HCT116 (cell line): Measurements from ENCODE around the gene MACIR. TPM values are rescaled to one million over a fixed set of nuclear protein-coding genes. Genes with fewer than 3 reads are reported as not detected.

Experiments used
- ATAC-seq: fragments of 200-7000 bp; cut with Tn5 transposase; 2 replicates; pipeline ENCODE4 v1.9.1; 2020; ENCODE audit warnings: mild to moderate bottlenecking, moderate library complexity
- BruUV-seq: library from RNA; stranded (reverse); fragments of 400-500 nt; replicated peaks from 2 replicates; lab custom pipeline; 2021; lab: Mats Ljungman, UMichigan
- CTCF ChIA-PET: fragments of 300-600 bp; sonication (Branson Sonifier 250); formaldehyde crosslinking; loops from one replicate; lab custom pipeline; 2021; ENCODE audit warnings: antibody characterized with exemption; lab: Charles Lee
- POLR2A ChIA-PET: fragments of 300-600, 350-600 bp; sonication (Branson Sonifier 250); formaldehyde crosslinking; loops from one replicate; lab custom pipeline; 2021; ENCODE audit warnings: antibody characterized with exemption; lab: Charles Lee
- RAD21 ChIA-PET, 2 experiments: fragments of 300-600 bp; sonication (Branson Sonifier 250); formaldehyde crosslinking; loops; one replicate each; lab custom pipeline; 2023; ENCODE audit warnings: low total read pairs in 2 of 2; ENCODE audit not compliant: uncharacterized antibody in 2 of 2, unreplicated experiment in 2 of 2, low non-redundant PET in 1 of 2; lab: Charles Lee
- DNase-seq: peaks from one replicate; pipeline ENCODE4 v3.0.0-alpha.2; 2010; ENCODE audit warnings: low read depth, low spot score
- H2AFZ ChIP-seq: fragments of 200-600 bp; shearing (Covaris generic), sonication (generic); 2 replicates; pipeline ENCODE4 v1.6.1; 2017; ENCODE audit warnings: low read depth, mixed run types, mixed read lengths, antibody characterized with exemption, low read length; ENCODE audit not compliant: poor library complexity, severe bottlenecking
- H3K27ac ChIP-seq: 2 replicates; pipeline ENCODE4 v1.5.1; 2012; ENCODE audit warnings: low read depth, low read length
- H3K27me3 ChIP-seq: fragments of 200-600 bp; sonication (generic); 2 replicates; pipeline ENCODE4 v1.6.1; 2016; ENCODE audit warnings: mixed run types, low read length, mixed read lengths; ENCODE audit not compliant: insufficient read depth
- H3K36me3 ChIP-seq, 2 experiments: fragments of 200-500 bp in 1 of 2; fragments of 200-600 bp in 1 of 2; sonication (Bioruptor generic) in 1 of 2; sonication (generic) in 1 of 2; 2 replicates each; pipeline versions ENCODE4 v1.5.1 to v1.6.1; 2014 to 2016; ENCODE audit warnings: low read length in 2 of 2, inconsistent platforms in 1 of 2, mixed read lengths in 1 of 2, mixed run types in 1 of 2; ENCODE audit not compliant: insufficient read depth in 2 of 2, control insufficient read depth in 1 of 2
- H3K4me1 ChIP-seq, 2 experiments: fragments of 200-600 bp in 1 of 2; sonication (generic) in 1 of 2; 2 replicates each; pipeline versions ENCODE4 v1.5.1 to v1.6.1; 2012 to 2017; ENCODE audit warnings: low read length in 2 of 2, inconsistent platforms in 1 of 2, mild to moderate bottlenecking in 1 of 2, mixed read lengths in 1 of 2, mixed run types in 1 of 2, moderate library complexity in 1 of 2; ENCODE audit not compliant: insufficient read depth in 2 of 2, control insufficient read depth in 1 of 2
- H3K4me2 ChIP-seq: fragments of 200-600 bp; sonication (generic); 2 replicates; pipeline ENCODE4 v1.6.1; 2017; ENCODE audit warnings: mixed run types, low read length, mixed read lengths
- H3K4me3 ChIP-seq, 2 experiments: fragments of 200-600 bp in 1 of 2; sonication (generic) in 1 of 2; replicated peaks in 1 of 2; 2 replicates each; pipeline ENCODE4 v1.5.1; 2011 to 2016; ENCODE audit warnings: low read length in 2 of 2, control low read depth in 1 of 2, low read depth in 1 of 2, mild to moderate bottlenecking in 1 of 2, mixed read lengths in 1 of 2, mixed run types in 1 of 2
- H3K79me2 ChIP-seq: fragments of 200-600 bp; sonication (generic); 2 replicates; pipeline ENCODE4 v1.6.1; 2017; ENCODE audit warnings: mild to moderate bottlenecking, mixed run types, low read length, moderate library complexity, mixed read lengths; ENCODE audit not compliant: insufficient read depth
- H3K9ac ChIP-seq: fragments of 200-600 bp; sonication (generic); 2 replicates; pipeline ENCODE4 v1.6.1; 2016; ENCODE audit warnings: low read length, mixed read lengths
- H3K9me2 ChIP-seq: fragments of 200-600 bp; sonication (generic), shearing (Covaris generic); 2 replicates; pipeline ENCODE4 v1.6.1; 2017; ENCODE audit warnings: mixed run types, mild to moderate bottlenecking, moderate library complexity; ENCODE audit not compliant: insufficient read depth
- H3K9me3 ChIP-seq, 2 experiments: fragments of 200-500 bp in 1 of 2; fragments of 200-600 bp in 1 of 2; sonication (Bioruptor generic) in 1 of 2; sonication (generic) in 1 of 2; 2 replicates each; pipeline ENCODE4 v1.6.1; 2014 to 2017; ENCODE audit warnings: low read length in 2 of 2, mixed read lengths in 2 of 2, inconsistent platforms in 1 of 2, low read depth in 1 of 2, mild to moderate bottlenecking in 1 of 2, mixed run types in 1 of 2, moderate library complexity in 1 of 2; ENCODE audit not compliant: control insufficient read depth in 1 of 2, insufficient read depth in 1 of 2
- H4K20me1 ChIP-seq: fragments of 200-600 bp; sonication (generic), shearing (Covaris generic); 2 replicates; pipeline ENCODE4 v1.6.1; 2017; ENCODE audit warnings: mixed run types, mild to moderate bottlenecking, moderate library complexity; ENCODE audit not compliant: insufficient read depth
- CEBPB ChIP-seq: IDR thresholded peaks from 2 replicates; pipeline ENCODE4 v1.6.1; 2012; ENCODE audit warnings: low read depth
- EZH2 ChIP-seq: fragments of 200-600 bp; sonication (generic); IDR thresholded peaks from 2 replicates; pipeline ENCODE4 v1.6.1; 2017; ENCODE audit warnings: antibody characterized with exemption, mixed run types
- EZH2phosphoT487 ChIP-seq: fragments of 200-600 bp; IDR thresholded peaks from 2 replicates; pipeline ENCODE4 v1.6.1; 2018; ENCODE audit warnings: antibody characterized with exemption, borderline replicate concordance
- POLR2A ChIP-seq: IDR thresholded peaks from 2 replicates; pipeline ENCODE4 v1.7.0; 2011; ENCODE audit warnings: borderline replicate concordance; ENCODE audit not compliant: insufficient read depth, insufficient read length; ENCODE audit errors: extremely low read depth
- POLR2AphosphoS5 ChIP-seq: IDR thresholded peaks from 2 replicates; pipeline ENCODE4 v1.6.1; 2011; ENCODE audit warnings: mild to moderate bottlenecking, low read depth, low read length, moderate library complexity
- REST ChIP-seq: IDR thresholded peaks from 2 replicates; pipeline ENCODE4 v1.6.1; 2012; ENCODE audit warnings: low read depth
- ZFX ChIP-seq: fragments of 450-650 bp; IDR thresholded peaks from 2 replicates; pipeline ENCODE4 v1.6.1; 2017
- ZNF274 ChIP-seq: fragments of 200-500 bp; sonication (Bioruptor generic); IDR thresholded peaks from 2 replicates; pipeline ENCODE4 v1.6.1; 2014; ENCODE audit warnings: mild to moderate bottlenecking, low read depth, low read length, inconsistent platforms
- intact Hi-C: fragments of 100-400 bp; cut with micrococcal nuclease; formaldehyde crosslinking; loops from 2 replicates; pipeline ENCODE4 v1.10.0; 2022
- total RNA-seq: library from RNA; stranded (reverse); gene quantifications from one replicate; pipeline ENCODE4 v1.2.1, GENCODE V29; 2021; ENCODE audit not compliant: unreplicated experiment
- TF ChIP-seq, protein P1 (sequence below), 3 experiments: fragments of 200-600 bp in 1 of 3; sonication (generic) in 1 of 3; IDR thresholded peaks in 2 of 3; conservative IDR thresholded peaks in 1 of 3; 2 replicates each; pipeline ENCODE4 v1.5.1; 2012 to 2017; ENCODE audit warnings: low read depth in 2 of 3, low read length in 2 of 3, antibody characterized with exemption in 1 of 3, borderline replicate concordance in 1 of 3, control low read depth in 1 of 3, mild to moderate bottlenecking in 1 of 3, mixed read lengths in 1 of 3, mixed run types in 1 of 3, moderate library complexity in 1 of 3; ENCODE audit not compliant: insufficient read depth in 1 of 3
- TF ChIP-seq, protein P2 (sequence below): IDR thresholded peaks from 2 replicates; pipeline ENCODE4 v1.6.1; 2011; ENCODE audit warnings: mild to moderate bottlenecking, low read length, moderate library complexity; ENCODE audit not compliant: insufficient replicate concordance; ENCODE audit errors: extremely low read depth

MACIR gene
- total RNA-seq, 1 experiment from 2014 or later, result 10.4 TPM

- RAD21 ChIA-PET, result no interaction called here
- no peaks in the 10 kb centered on the region for H3K36me3 ChIP-seq
- H3K9ac ChIP-seq, result peak overlapping the region; percentile 86
- H3K4me3 ChIP-seq, result peak overlapping the region; percentile 75 to 86
- H3K27ac ChIP-seq, result peak overlapping the region; percentile 89
- H3K4me1 ChIP-seq, result peaks cover 3 to 25% of the 10 kb centered on the region in 2 experiments
- CTCF ChIA-PET, result interaction anchor here (1.8 to 3.8 kb wide), 2 partner anchors 35 to 216 kb away, joined by 4 to 18 read pairs; no protein-coding TSS in a partner anchor
- H4K20me1 ChIP-seq, result peaks cover 5% of the 10 kb centered on the region; the same call in 1 of the 2 replicates
- intact Hi-C loops, result no loop called here
- no peak overlapping the region for H2AFZ ChIP-seq
- H3K9me2 ChIP-seq, result no peaks in the 10 kb centered on the region; the same call in 1 of the 2 replicates
- no TSS peak for BruUV-seq
- POLR2A ChIA-PET, result no interaction called here
- no peak for DNase-seq
- no peaks in the 10 kb centered on the region for H3K27me3 ChIP-seq
- ATAC-seq, result no peak
- H3K79me2 ChIP-seq, result peaks cover 56% of the 10 kb centered on the region
- H3K4me2 ChIP-seq, result peak overlapping the region; percentile 94
- TF ChIP-seq ZNF274 (no peak), CEBPB (no peak)
- H3K9me3 ChIP-seq, result no peaks in the 10 kb centered on the region
These were observed 1.3 kb downstream of the MACIR start for GRCh38 chr5:103259705-103260355.

DNA sequence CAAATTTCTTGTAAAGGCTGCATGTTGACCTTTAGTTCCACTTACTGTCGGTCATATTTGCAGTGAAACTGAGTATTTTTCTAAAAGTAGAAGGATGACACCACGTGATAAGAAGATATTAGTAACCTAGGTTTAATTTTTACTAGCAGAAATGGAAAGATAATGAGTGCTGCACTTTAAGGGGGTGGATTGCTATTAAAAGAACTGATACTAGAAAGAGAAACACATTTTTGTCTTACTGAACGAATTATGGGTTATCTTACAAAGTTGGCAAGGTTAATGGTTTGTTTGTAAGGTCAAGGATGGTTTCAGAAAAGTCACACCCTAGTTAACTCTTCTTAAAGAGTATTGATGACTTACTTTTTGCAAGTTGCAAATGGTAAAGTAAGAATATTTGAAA, 2.4 kb downstream of the MACIR start:
- no peaks in the 10 kb centered on the region for H3K36me3 ChIP-seq
- ATAC-seq, result no peak
- intact Hi-C loops, result no loop called here
- H3K9ac ChIP-seq, result no peak overlapping the region
- no peaks in the 10 kb centered on the region; the same call in 1 of the 2 replicates for H3K9me2 ChIP-seq
- ChIA-PET RAD21 (no interaction called here), POLR2A (no interaction called here), CTCF (no interaction called here)
- H3K79me2 ChIP-seq, result peaks cover 63% of the 10 kb centered on the region
- H2AFZ ChIP-seq, result no peak overlapping the region
- no peaks in the 10 kb centered on the region for H3K9me3 ChIP-seq
- TF ChIP-seq POLR2A, result no peak
- no peak for TF ChIP-seq EZH2phosphoT487
- TF ChIP-seq, protein P1, sequence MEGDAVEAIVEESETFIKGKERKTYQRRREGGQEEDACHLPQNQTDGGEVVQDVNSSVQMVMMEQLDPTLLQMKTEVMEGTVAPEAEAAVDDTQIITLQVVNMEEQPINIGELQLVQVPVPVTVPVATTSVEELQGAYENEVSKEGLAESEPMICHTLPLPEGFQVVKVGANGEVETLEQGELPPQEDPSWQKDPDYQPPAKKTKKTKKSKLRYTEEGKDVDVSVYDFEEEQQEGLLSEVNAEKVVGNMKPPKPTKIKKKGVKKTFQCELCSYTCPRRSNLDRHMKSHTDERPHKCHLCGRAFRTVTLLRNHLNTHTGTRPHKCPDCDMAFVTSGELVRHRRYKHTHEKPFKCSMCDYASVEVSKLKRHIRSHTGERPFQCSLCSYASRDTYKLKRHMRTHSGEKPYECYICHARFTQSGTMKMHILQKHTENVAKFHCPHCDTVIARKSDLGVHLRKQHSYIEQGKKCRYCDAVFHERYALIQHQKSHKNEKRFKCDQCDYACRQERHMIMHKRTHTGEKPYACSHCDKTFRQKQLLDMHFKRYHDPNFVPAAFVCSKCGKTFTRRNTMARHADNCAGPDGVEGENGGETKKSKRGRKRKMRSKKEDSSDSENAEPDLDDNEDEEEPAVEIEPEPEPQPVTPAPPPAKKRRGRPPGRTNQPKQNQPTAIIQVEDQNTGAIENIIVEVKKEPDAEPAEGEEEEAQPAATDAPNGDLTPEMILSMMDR (IDR thresholded peaks at IDR 0.05 in 2 of 3, conservative IDR thresholded peaks at IDR 0.05 in 1 of 3; ENCODE audit: borderline replicate concordance in 1 of 3, insufficient read depth in 1 of 3, low read depth in 2 of 3, low read length in 2 of 3), result no peak
- no peak for TF ChIP-seq EZH2
- no peak for TF ChIP-seq ZFX
- no peak for TF ChIP-seq ZNF274
- TF ChIP-seq REST, result no peak
- TF ChIP-seq POLR2AphosphoS5, result no peak
- TF ChIP-seq, protein P2, sequence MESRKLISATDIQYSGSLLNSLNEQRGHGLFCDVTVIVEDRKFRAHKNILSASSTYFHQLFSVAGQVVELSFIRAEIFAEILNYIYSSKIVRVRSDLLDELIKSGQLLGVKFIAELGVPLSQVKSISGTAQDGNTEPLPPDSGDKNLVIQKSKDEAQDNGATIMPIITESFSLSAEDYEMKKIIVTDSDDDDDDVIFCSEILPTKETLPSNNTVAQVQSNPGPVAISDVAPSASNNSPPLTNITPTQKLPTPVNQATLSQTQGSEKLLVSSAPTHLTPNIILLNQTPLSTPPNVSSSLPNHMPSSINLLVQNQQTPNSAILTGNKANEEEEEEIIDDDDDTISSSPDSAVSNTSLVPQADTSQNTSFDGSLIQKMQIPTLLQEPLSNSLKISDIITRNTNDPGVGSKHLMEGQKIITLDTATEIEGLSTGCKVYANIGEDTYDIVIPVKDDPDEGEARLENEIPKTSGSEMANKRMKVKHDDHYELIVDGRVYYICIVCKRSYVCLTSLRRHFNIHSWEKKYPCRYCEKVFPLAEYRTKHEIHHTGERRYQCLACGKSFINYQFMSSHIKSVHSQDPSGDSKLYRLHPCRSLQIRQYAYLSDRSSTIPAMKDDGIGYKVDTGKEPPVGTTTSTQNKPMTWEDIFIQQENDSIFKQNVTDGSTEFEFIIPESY, result no peak
- no peak overlapping the region for H3K4me3 ChIP-seq
- H3K4me1 ChIP-seq, result peaks cover 3 to 25% of the 10 kb centered on the region in 2 experiments
- peaks cover 5% of the 10 kb centered on the region; the same call in 1 of the 2 replicates for H4K20me1 ChIP-seq
- no peak overlapping the region for H3K27ac ChIP-seq
- DNase-seq, result no peak
- no peaks in the 10 kb centered on the region for H3K27me3 ChIP-seq
- H3K4me2 ChIP-seq, result 0 out of 2 replicates have a peak overlapping the region, but pooled peaks have one; percentile 94
- BruUV-seq, result TSS peak; percentile 44
